ENCODE results near the gene TNFAIP2.

- TF ChIP-seq CTCF (conservative IDR thresholded peaks at IDR 0.05; ENCODE audit: low read length) (no peak), EZH2phosphoT487 (IDR thresholded peaks at IDR 0.05; ENCODE audit: borderline replicate concordance) (no peak)
Observed at GRCh38 chr14:103155010-103155409, 31.7 kb downstream of the TNFAIP2 start.

All from Loucy (cell line).